WTC11 (cell line): ENCODE results near the gene VSIG4. TPM values are rescaled to one million over a fixed set of nuclear protein-coding genes. Genes with fewer than 3 reads are reported as not detected.

Experiments
- ATAC-seq: fragments of 200-7000 bp; cut with Tn5 transposase; 2 replicates; pipeline ENCODE4 v1.10.0; 2021; ENCODE audit warnings: mild to moderate bottlenecking, moderate library complexity
- CTCF ChIA-PET: fragments of 300-600 bp; sonication (Branson Sonifier 250); formaldehyde crosslinking; loops from one replicate; lab custom pipeline; 2021; ENCODE audit warnings: antibody characterized with exemption; lab: Charles Lee
- POLR2A ChIA-PET: fragments of 350-600 bp; sonication (Branson Sonifier 250); formaldehyde crosslinking; loops from one replicate; lab custom pipeline; 2021; ENCODE audit warnings: antibody characterized with exemption; lab: Charles Lee
- DNase-seq: peaks from one replicate; pipeline ENCODE4 v3.0.0; 2021; ENCODE audit warnings: low spot score
- H3K27ac Mint-ChIP-seq: 2 replicates; pipeline ENCODE4 v1.8.0; 2021; ENCODE audit warnings: mixed read lengths
- H3K27me3 Mint-ChIP-seq: 2 replicates; pipeline ENCODE4 v1.8.0; 2021; ENCODE audit warnings: low read depth, mild to moderate bottlenecking, moderate library complexity, mixed read lengths
- H3K36me3 Mint-ChIP-seq: 2 replicates; pipeline ENCODE4 v1.8.0; 2021; ENCODE audit warnings: mixed read lengths
- H3K4me1 Mint-ChIP-seq: 2 replicates; pipeline ENCODE4 v1.8.0; 2022; ENCODE audit warnings: mixed read lengths
- H3K4me3 Mint-ChIP-seq: 2 replicates; pipeline ENCODE4 v1.8.0; 2021; ENCODE audit warnings: mild to moderate bottlenecking, moderate library complexity, mixed read lengths
- H3K9me3 Mint-ChIP-seq: 2 replicates; pipeline ENCODE4 v1.8.0; 2021; ENCODE audit warnings: mixed read lengths
- ARID4B ChIP-seq: sonication (generic); formaldehyde crosslinking; IDR thresholded peaks from 2 replicates; pipeline ENCODE4 v1.8.0; 2023; ENCODE audit warnings: missing genetic modification reagents, mild to moderate bottlenecking, borderline replicate concordance
- CREB1 ChIP-seq: sonication (generic); formaldehyde crosslinking; IDR thresholded peaks from 2 replicates; pipeline ENCODE4 v1.8.0; 2023; ENCODE audit warnings: mild to moderate bottlenecking, missing genetic modification reagents
- E2F1 ChIP-seq: sonication (generic); formaldehyde crosslinking; IDR thresholded peaks from 2 replicates; pipeline ENCODE4 v1.8.0; 2022; ENCODE audit warnings: mild to moderate bottlenecking, missing genetic modification reagents
- E2F4 ChIP-seq: sonication (generic); formaldehyde crosslinking; IDR thresholded peaks from 2 replicates; pipeline ENCODE4 v1.8.1; 2022; ENCODE audit warnings: low read depth, mild to moderate bottlenecking, moderate library complexity, missing genetic modification reagents, borderline replicate concordance
- E2F5 ChIP-seq: sonication (generic); formaldehyde crosslinking; IDR thresholded peaks from 2 replicates; pipeline ENCODE4 v1.8.1; 2022; ENCODE audit warnings: mild to moderate bottlenecking, moderate library complexity, missing genetic modification reagents
- ERG ChIP-seq: fragments of 250-450 bp; sonication (Bioruptor Pico); IDR thresholded peaks from 2 replicates; pipeline ENCODE4 v1.8.0; 2021; ENCODE audit warnings: mild to moderate bottlenecking
- ETV6 ChIP-seq: sonication (generic); formaldehyde crosslinking; IDR thresholded peaks from 2 replicates; pipeline ENCODE4 v1.8.1; 2022; ENCODE audit warnings: mild to moderate bottlenecking, missing genetic modification reagents
- FOXJ3 ChIP-seq: sonication (generic); formaldehyde crosslinking; IDR thresholded peaks from 2 replicates; pipeline ENCODE4 v1.9.0; 2021; ENCODE audit warnings: missing genetic modification reagents, mild to moderate bottlenecking, borderline replicate concordance
- FOXP4 ChIP-seq: sonication (generic); formaldehyde crosslinking; IDR thresholded peaks from 2 replicates; pipeline ENCODE4 v1.8.0; 2022; ENCODE audit warnings: mild to moderate bottlenecking, missing genetic modification reagents
- HMGXB4 ChIP-seq: sonication (generic); formaldehyde crosslinking; IDR thresholded peaks from 2 replicates; pipeline ENCODE4 v1.8.1; 2023; ENCODE audit warnings: mild to moderate bottlenecking, moderate library complexity, missing genetic modification reagents
- IRF1 ChIP-seq: sonication (generic); formaldehyde crosslinking; IDR thresholded peaks from 2 replicates; pipeline ENCODE4 v1.8.0; 2023; ENCODE audit warnings: missing genetic modification reagents
- OVOL2 ChIP-seq: fragments of 250-450 bp; sonication (Bioruptor Pico); IDR thresholded peaks from 2 replicates; pipeline ENCODE4 v1.9.0; 2021; ENCODE audit warnings: mild to moderate bottlenecking, borderline replicate concordance
- TEAD4 ChIP-seq: sonication (generic); formaldehyde crosslinking; IDR thresholded peaks from 2 replicates; pipeline ENCODE4 v1.8.0; 2022; ENCODE audit warnings: mild to moderate bottlenecking, missing genetic modification reagents
- ZMAT4 ChIP-seq: fragments of 250-450 bp; sonication (Bioruptor Pico); IDR thresholded peaks from 2 replicates; pipeline ENCODE4 v1.9.0; 2021; ENCODE audit warnings: mild to moderate bottlenecking
- ZNF425 ChIP-seq: fragments of 250-450 bp; sonication (Bioruptor Pico); conservative IDR thresholded peaks from 2 replicates; pipeline ENCODE4 v1.9.0; 2021; ENCODE audit warnings: mild to moderate bottlenecking
- total RNA-seq: library from RNA; stranded (reverse); gene quantifications from 3 replicates; pipeline ENCODE4 v1.2.3, GENCODE V29; 2021

VSIG4 gene
- total RNA-seq, 1 experiment from 2014 or later = 0.24 TPM

- no peak for TF ChIP-seq TEAD4
- no peak for TF ChIP-seq ERG (CRISPR knock-in tag)
- TF ChIP-seq ARID4B = no peak
- TF ChIP-seq ZNF425 (CRISPR knock-in tag) = no peak
- no peak for TF ChIP-seq OVOL2
- TF ChIP-seq E2F5 (CRISPR knock-in tag) = no peak
- no peak for TF ChIP-seq FOXJ3
- no peak for TF ChIP-seq HMGXB4 (CRISPR knock-in tag)
- no peak for TF ChIP-seq CREB1
- TF ChIP-seq ZMAT4 (CRISPR knock-in tag) = no peak
- DNase-seq (no peak), ATAC-seq (no peak)
- no peak overlapping the region for H3K4me3 Mint-ChIP-seq
- ChIA-PET POLR2A (no interaction called here), CTCF (interaction anchor here (1.0 to 1.3 kb wide), 3 partner anchors 273 to 714 kb away, joined by 3 read pairs; no protein-coding TSS in a partner anchor)
- H3K36me3 Mint-ChIP-seq = no peaks in the 10 kb centered on the region
- H3K4me1 Mint-ChIP-seq = peaks cover 5% of the 10 kb centered on the region
- no peaks in the 10 kb centered on the region for H3K9me3 Mint-ChIP-seq
- H3K27me3 Mint-ChIP-seq = no peaks in the 10 kb centered on the region
- no peak overlapping the region for H3K27ac Mint-ChIP-seq
Measured at GRCh38 chrX:66017659-66018170, 22.2 kb downstream of the VSIG4 start.

- Mint-ChIP-seq H3K4me3 (no peak overlapping the region), H3K27me3 (no peaks in the 10 kb centered on the region), H3K9me3 (no peaks in the 10 kb centered on the region), H3K4me1 (peaks cover 5% of the 10 kb centered on the region), H3K36me3 (no peaks in the 10 kb centered on the region), H3K27ac (no peak overlapping the region)
- CTCF ChIA-PET = interaction anchor here (1.0 to 1.1 kb wide), 2 partner anchors 272 to 712 kb away, joined by 3 read pairs; no protein-coding TSS in a partner anchor
- DNase-seq (no peak), ATAC-seq (no peak)
- POLR2A ChIA-PET = no interaction called here
- TF ChIP-seq FOXP4 (CRISPR knock-in tag) (no peak), ETV6 (CRISPR knock-in tag) (no peak), E2F1 (CRISPR knock-in tag) (no peak), E2F4 (CRISPR knock-in tag) (no peak), IRF1 (no peak)
Measured at GRCh38 chrX:66016905-66017658, 22.8 kb downstream of the VSIG4 start.
